Skeletal muscle tissue (tissue), 4 donors: ENCODE results near the gene OSBPL6. TPM values are rescaled to one million over a fixed set of nuclear protein-coding genes. Genes with fewer than 3 reads are reported as not detected.
"Not testable (repeated sequence)": the region's sequence is repeated elsewhere in the genome, so short reads cannot be mapped to it uniquely, and the experiment has no call there.

ENCODE experiments used
- H3K27ac ChIP-seq: one replicate; pipeline ENCODE4 v1.7.0; 2013; ENCODE audit warnings: mild to moderate bottlenecking, low read depth, low read length, inconsistent platforms
- H3K27me3 ChIP-seq, 3 donors: one replicate each; pipeline ENCODE4 v1.7.0; 2013; ENCODE audit warnings: low read length in 3 of 3; ENCODE audit not compliant: control insufficient read depth in 3 of 3, insufficient read depth in 3 of 3
- H3K36me3 ChIP-seq, 3 donors: one replicate each; pipeline ENCODE4 v1.7.0; 2013; ENCODE audit warnings: low read length in 3 of 3; ENCODE audit not compliant: control insufficient read depth in 3 of 3, insufficient read depth in 3 of 3
- H3K4me1 ChIP-seq, 3 donors: one replicate each; pipeline ENCODE4 v1.7.0; 2013; ENCODE audit warnings: low read length in 3 of 3, mild to moderate bottlenecking in 3 of 3; ENCODE audit not compliant: control insufficient read depth in 3 of 3, insufficient read depth in 3 of 3
- H3K4me3 ChIP-seq, 3 donors: one replicate each; pipeline ENCODE4 v1.7.0; 2013; ENCODE audit warnings: low read length in 3 of 3
- H3K9ac ChIP-seq, 3 donors: one replicate each; pipeline ENCODE4 v1.7.0; 2013; ENCODE audit warnings: low read length in 3 of 3, mild to moderate bottlenecking in 3 of 3, moderate library complexity in 2 of 3, low read depth in 1 of 3
- H3K9me3 ChIP-seq, 3 donors: one replicate each; pipeline ENCODE4 v1.7.0; 2013; ENCODE audit warnings: low read length in 3 of 3; ENCODE audit not compliant: control insufficient read depth in 3 of 3
- total RNA-seq: library from RNA; depleted of rRNA; stranded (reverse); fragments of >200 nt; gene quantifications from one replicate; pipeline ENCODE4 v1.2.3, GENCODE V29; 2014
- donor health status: Osteomylitis.

Gene OSBPL6
- total RNA-seq, 1 donor from 2014 or later: 2.1 TPM

GRCh38 chr2:178345951-178346350 lies 151.6 kb downstream of the OSBPL6 start:
- no peaks in the 10 kb centered on the region for H3K4me1 ChIP-seq
- H3K4me3 ChIP-seq: no peak overlapping the region
- no peak overlapping the region for H3K27ac ChIP-seq
- H3K9ac ChIP-seq: no peak overlapping the region
- H3K9me3 ChIP-seq: no peaks in the 10 kb centered on the region
- no peaks in the 10 kb centered on the region for H3K27me3 ChIP-seq
- H3K36me3 ChIP-seq: peaks cover 10 to 17% (median 12%) of the 10 kb centered on the region in 3 donors

GRCh38 chr2:178350051-178350450 lies 155.7 kb downstream of the OSBPL6 start:
- H3K9ac ChIP-seq: no peak overlapping the region
- no peak overlapping the region for H3K4me3 ChIP-seq
- peaks cover 12 to 19% (median 16%) of the 10 kb centered on the region in 3 donors for H3K36me3 ChIP-seq
- H3K27ac ChIP-seq: no peak overlapping the region
- H3K4me1 ChIP-seq: no peaks in the 10 kb centered on the region
- H3K9me3 ChIP-seq: no peaks in the 10 kb centered on the region
- no peaks in the 10 kb centered on the region for H3K27me3 ChIP-seq

GRCh38 chr2:178357704-178358103 lies 163.4 kb downstream of the OSBPL6 start:
- H3K36me3 ChIP-seq, H3K4me3 ChIP-seq, H3K4me1 ChIP-seq: not testable (repeated sequence)

GRCh38 chr2:178359192-178359912 lies 165.0 kb downstream of the OSBPL6 start:
- Histone ChIP-seq H3K4me3 (no peak overlapping the region), H3K27ac (no peak overlapping the region), H3K27me3 (no peaks in the 10 kb centered on the region), H3K9ac (no peak overlapping the region), H3K9me3 (no peaks in the 10 kb centered on the region), H3K4me1 (no peaks in the 10 kb centered on the region), H3K36me3 (peaks cover 0 to 11% (median 7%) of the 10 kb centered on the region in 3 donors)

More at GRCh38 chr2:178357704-178358103, 163.4 kb downstream of the OSBPL6 start:
- H3K9ac ChIP-seq, H3K27me3 ChIP-seq, H3K27ac ChIP-seq, H3K9me3 ChIP-seq: not testable (repeated sequence)

- Histone ChIP-seq H3K36me3 (peaks cover 0 to 13% (median 7%) of the 10 kb centered on the region in 3 donors), H3K27me3 (no peaks in the 10 kb centered on the region), H3K9ac (no peak overlapping the region), H3K4me1 (no peaks in the 10 kb centered on the region), H3K4me3 (no peak overlapping the region), H3K27ac (no peak overlapping the region), H3K9me3 (no peaks in the 10 kb centered on the region)
These were observed 167.3 kb downstream of the OSBPL6 start for GRCh38 chr2:178361588-178361987.

GRCh38 chr2:178363252-178363651 lies 168.9 kb downstream of the OSBPL6 start:
- Histone ChIP-seq H3K9me3 (no peaks in the 10 kb centered on the region), H3K36me3 (peaks cover 0 to 13% (median 7%) of the 10 kb centered on the region in 3 donors), H3K9ac (no peak overlapping the region), H3K27me3 (no peaks in the 10 kb centered on the region), H3K4me3 (no peak overlapping the region), H3K27ac (no peak overlapping the region), H3K4me1 (no peaks in the 10 kb centered on the region)

GRCh38 chr2:178365116-178365515 lies 170.8 kb downstream of the OSBPL6 start:
- Histone ChIP-seq H3K36me3 (peaks cover 0 to 13% (median 7%) of the 10 kb centered on the region in 3 donors), H3K4me1 (no peaks in the 10 kb centered on the region)

GRCh38 chr2:178366412-178366811 lies 172.1 kb downstream of the OSBPL6 start:
- H3K9me3 ChIP-seq: no peaks in the 10 kb centered on the region
- H3K9ac ChIP-seq: no peak overlapping the region
- H3K27me3 ChIP-seq: no peaks in the 10 kb centered on the region
- no peaks in the 10 kb centered on the region for H3K4me1 ChIP-seq
- H3K36me3 ChIP-seq: peaks cover 0 to 13% (median 7%) of the 10 kb centered on the region in 3 donors
- no peak overlapping the region for H3K27ac ChIP-seq
- no peak overlapping the region for H3K4me3 ChIP-seq

More at GRCh38 chr2:178365116-178365515, 170.8 kb downstream of the OSBPL6 start:
- H3K9me3 ChIP-seq: no peaks in the 10 kb centered on the region
- no peak overlapping the region for H3K27ac ChIP-seq
- no peak overlapping the region for H3K4me3 ChIP-seq
- H3K9ac ChIP-seq: no peak overlapping the region
- H3K27me3 ChIP-seq: no peaks in the 10 kb centered on the region

- Histone ChIP-seq H3K4me1 (no peaks in the 10 kb centered on the region), H3K4me3 (no peak overlapping the region), H3K9ac (no peak overlapping the region), H3K27me3 (no peaks in the 10 kb centered on the region), H3K27ac (no peak overlapping the region), H3K9me3 (no peaks in the 10 kb centered on the region), H3K36me3 (peaks cover 0 to 9% (median 3%) of the 10 kb centered on the region in 3 donors)
These were observed 173.0 kb downstream of the OSBPL6 start for GRCh38 chr2:178367344-178367743.

GRCh38 chr2:178374865-178375264 lies 180.6 kb downstream of the OSBPL6 start:
- Histone ChIP-seq H3K36me3 (peaks cover 11 to 13% (median 11%) of the 10 kb centered on the region in 3 donors), H3K27me3 (no peaks in the 10 kb centered on the region), H3K9ac (no peak overlapping the region), H3K4me1 (no peaks in the 10 kb centered on the region), H3K27ac (no peak overlapping the region), H3K4me3 (no peak overlapping the region), H3K9me3 (no peaks in the 10 kb centered on the region)
